ENCODE data around the gene FAM89B.

FAM89B gene

DNA sequence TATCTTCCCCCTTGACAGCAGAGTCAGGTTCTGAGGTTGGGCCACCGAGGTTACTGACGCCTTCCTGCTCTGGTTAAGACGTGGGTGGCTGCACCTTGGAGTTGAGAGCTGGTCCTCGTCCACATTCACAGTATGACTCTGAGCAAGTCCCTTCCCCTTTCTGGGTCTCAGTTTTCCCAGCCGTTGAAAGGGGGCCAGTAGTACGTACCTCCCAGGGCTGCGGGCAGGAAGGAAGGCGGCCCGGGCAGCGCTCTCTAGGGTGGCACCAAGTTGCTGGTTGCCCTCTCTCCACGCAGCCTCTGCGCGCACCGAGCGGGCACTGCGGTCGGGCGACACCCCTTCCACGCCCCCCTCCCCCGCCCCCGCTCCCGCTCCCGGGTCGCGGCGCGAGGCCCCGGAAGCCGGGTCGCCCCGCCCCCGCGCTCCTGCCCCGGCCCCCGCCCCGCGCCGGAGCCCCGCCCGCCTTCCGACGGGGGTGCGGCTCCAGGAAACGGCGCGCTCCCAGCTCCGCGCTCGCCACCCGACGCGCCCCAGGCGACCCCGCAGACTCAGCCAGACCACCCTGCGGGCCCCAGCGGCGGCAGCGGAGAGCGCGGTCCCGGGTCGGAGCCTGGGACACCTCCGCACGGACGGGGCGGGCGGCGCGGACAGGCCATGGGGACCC lies 3.4 kb downstream of the FAM89B start, which contains the start of gene EHBP1L1:
EHBP1L1 (plus strand) TSS at position 486 of the 664 bp plus-strand sequence. CDS start 250 bp downstream, outside the sequence.
- DNase-seq, result peak; percentile 78

DNA sequence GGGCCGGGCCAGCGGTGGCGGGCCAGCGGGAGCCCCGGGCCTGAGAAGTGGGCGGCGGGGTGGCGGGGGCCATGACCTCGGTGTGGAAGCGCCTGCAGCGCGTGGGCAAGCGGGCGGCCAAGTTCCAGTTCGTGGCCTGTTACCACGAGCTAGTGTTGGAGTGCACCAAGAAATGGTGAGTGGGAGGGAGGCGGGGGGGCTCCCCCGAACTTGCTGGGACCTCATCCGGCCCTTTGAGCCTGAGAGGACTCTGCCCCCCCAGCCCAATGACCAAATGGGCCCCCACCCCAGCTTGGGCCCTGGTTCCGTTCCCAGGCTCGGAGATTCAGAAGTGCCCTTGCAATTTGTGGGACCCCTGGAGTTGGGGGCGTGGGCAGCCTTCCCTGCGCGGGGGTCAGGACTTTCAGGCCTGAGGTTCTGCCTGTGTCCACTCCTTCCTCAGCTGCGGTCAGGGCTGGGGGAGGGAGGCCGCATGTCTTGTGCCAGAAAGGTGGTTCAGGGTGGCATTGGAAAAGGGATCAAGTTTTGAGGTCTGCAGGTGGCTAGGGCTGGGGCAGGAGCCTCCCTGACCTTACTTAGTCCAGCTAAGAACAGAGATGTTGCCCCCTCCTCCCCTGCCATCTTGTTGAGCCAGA lies 4.0 kb downstream of the FAM89B start:
- peak; percentile 41 for DNase-seq

DNA sequence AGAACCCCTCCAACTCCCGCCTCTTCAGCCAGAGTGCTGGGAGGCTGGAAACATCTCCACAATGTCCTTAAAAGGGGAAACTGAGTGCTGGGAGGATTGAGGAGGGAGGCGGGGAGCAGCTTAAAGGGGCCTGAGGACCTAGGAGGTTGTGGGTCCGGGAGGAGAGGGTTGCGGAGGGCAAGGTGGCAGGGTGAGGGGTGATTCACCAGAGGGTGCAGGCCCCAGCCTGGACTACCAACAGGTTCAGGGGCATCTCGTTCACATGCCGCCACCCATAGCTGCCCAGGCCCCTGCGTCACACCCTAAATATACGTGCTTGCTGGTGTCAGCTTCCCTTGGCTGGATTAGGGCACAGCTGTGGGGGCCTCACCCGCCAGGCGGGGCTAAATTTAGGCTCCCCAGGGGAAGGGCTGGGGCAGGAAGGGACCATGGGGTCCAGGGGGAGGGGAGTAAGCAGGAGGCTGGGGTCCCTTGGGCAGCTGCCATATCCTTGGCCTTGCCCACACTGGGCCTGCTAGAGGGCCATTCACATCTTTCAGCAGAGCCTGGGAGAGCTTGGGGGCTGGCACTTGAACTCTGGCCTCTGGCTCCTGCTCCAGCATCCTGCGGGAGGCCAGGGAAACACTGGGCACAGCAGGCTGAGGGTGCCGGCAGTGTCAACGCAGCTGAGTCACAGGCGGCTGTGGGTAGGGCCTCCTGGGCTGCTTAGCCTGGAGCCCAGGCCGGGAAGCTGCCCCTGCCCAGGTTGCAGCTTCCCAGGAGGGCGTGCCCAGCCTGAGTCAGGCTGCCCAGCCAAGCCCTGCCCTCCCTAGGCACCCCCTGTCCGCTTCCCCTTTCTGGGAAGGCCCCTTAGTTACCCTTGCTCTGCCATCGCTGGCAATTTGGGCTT lies 4.8 kb downstream of the FAM89B start:
- peak; percentile 65 for DNase-seq

- DNase-seq, result no peak
Observed at GRCh38 chr11:65577756-65578109, 5.4 kb downstream of the FAM89B start.

- no peak for DNase-seq
Observed at GRCh38 chr11:65578134-65578533, 5.8 kb downstream of the FAM89B start.

DNA sequence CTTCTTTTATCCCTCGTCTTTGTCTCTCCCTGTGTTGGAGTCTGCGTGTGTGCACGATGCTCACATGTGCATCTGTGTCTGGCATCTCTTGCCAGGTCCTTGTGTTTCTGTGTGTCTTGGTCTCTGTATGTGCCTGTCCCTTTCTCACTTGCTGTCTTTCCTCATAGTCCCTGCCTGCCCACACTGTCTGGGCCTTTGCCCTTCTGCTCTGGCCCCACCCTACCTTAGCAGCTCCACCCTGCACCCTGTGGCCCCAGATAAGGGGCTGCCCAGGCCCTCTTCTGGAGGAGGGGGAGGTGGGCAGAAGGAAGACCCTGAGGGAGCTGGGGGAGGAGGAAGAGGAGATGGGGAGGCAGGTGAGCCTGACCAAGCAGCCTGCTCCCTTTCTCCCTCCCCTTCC lies 6.3 kb downstream of the FAM89B start:
- DNase-seq, result no peak

GRCh38 chr11:65579291-65579690 lies 7.0 kb downstream of the FAM89B start:
- DNase-seq, result no peak

GRCh38 chr11:65580031-65580692 lies 7.8 kb downstream of the FAM89B start:
- no peak for DNase-seq

- no peak for DNase-seq
Observed at GRCh38 chr11:65580756-65581155, 8.4 kb downstream of the FAM89B start.

DNA sequence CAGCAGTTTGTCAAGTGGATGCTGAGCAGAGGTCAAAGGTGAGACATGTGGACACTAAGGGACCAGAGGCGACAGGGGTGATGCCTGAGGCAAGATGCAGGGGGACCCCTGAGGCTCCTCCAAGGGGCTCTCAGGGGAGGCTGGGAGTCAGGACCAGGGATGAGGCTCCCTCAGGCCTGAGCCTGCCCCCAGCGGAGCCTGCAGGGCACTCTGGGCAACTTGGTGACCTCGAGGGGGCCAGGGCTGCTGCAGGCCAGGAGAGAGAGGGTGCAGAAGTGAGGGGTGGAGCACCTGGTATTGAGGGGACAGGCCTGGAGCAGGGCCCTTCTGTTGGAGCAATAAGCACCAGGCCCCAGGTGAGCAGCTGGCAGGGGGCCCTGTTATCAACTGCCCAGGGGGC lies 9.6 kb downstream of the FAM89B start:
- DNase-seq, result no peak

GRCh38 chr11:65583589-65583988 lies 11.3 kb downstream of the FAM89B start:
- no peak for DNase-seq

DNA sequence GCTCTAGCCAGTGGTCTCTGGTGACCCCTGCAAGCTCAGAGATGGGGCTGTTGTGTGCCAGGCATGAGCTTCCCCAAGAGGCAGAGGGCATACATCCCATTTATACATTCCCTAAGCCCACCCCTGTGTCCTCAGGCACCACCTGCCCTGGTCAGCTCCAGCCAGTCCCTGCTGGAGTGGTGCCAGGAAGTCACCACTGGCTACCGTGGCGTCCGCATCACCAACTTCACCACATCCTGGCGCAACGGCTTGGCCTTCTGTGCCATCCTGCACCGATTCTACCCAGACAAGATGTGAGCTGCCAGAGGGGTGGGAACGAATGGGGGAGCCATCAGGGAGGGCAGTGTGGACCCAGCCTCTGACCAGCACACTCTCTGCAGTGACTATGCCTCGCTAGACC lies 11.8 kb downstream of the FAM89B start:
- no peak for DNase-seq

DNA sequence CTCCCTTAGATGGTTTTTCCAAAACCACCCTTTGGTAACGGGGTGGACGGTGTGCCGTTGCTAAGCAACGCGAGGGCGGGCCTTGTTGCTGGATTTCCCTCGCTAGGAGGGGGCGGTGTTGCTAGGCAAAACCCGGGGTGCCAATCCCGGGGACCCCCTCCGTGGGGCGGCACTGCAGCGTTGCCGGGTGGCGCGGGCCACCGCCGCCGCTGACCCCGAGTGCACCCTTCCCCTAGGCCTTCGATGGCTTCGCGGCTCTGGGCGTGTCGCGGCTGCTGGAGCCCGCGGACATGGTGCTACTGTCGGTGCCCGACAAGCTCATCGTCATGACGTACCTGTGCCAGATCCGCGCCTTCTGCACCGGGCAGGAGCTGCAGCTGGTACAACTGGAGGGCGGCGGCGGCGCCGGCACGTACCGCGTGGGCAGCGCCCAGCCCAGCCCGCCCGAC lies 12.4 kb downstream of the FAM89B start:
- no peak for DNase-seq

DNA sequence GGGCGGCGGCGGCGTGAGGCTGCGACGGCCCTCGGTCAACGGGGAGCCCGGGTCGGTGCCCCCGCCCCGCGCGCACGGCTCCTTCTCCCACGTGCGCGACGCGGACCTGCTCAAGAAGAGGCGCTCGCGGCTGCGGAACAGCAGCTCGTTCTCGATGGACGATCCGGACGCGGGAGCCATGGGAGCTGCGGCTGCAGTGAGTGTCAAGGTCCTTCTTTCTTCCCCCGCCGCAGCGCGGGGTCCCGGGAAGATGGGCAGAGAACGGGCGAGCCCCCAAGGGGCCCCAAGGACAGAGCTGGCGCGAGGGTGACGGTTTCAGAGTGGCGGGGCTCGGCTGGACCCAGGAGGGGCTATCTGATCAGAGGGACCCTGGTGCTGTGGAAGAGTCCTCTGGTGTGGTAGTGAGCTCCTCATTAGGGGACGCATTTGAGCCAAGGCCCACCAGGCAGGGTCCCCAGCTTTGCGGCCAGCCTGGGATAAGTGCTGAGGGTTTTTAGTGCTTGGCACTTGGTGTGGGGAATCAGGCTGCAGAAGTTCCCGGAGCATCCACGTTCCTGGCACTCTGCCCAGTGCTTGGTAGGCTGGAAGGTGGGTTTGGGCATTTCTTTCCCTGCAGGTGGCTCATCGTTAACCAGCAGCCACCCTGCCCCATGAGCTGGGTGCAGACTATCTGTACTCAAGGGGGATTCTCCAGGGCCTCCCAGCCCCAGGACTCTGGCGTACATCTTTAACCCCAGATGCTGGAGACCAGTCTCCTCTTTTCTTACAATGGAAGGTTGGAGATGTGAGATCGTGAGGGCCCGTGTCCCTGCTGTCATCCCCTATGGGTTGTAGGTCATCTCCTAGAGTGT lies 13.3 kb downstream of the FAM89B start:
- no peak for DNase-seq

DNA sequence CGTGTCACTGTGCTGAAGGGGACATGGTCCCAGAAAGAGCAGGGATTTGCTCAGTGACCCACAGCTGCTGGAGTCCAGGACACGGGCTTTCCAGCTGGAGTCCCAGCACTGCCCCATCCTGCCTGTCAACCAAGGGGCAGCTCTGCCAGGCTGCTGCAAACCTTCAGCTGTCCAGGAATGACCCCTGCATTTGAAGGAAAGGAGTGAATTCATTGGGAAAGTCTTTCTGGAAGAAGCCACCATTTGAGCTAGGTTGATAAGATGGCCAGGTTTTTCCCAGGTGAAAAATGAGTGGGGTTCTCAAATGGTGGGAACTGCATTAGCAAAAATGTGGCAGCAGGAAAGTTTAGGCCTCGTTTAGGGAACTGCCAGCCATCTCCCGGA lies 13.9 kb downstream of the FAM89B start:
- no peak for DNase-seq

DNA sequence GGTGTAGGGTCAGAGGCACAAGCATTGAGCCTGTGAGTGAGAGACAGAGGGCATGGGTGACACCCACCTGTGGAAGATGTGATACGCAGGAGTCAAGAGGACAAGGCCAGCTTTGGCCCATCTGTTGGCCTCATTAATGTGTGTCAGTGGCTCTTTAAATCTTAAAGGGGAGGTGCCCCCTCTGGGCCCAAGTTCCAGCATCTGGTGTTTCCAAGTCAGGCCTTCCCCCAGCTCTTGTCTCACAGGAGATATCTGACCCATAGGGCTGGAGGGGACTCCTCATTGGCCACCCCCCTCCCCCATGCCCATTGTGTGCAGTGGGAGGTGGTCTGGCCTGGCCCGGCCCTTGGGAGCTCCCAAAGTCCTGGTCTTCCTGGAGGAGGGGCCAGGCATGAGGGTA lies 14.3 kb downstream of the FAM89B start:
- DNase-seq, result no peak

- peak; percentile 85 for DNase-seq
Observed at GRCh38 chr11:65588199-65589054, 16.1 kb downstream of the FAM89B start.

- peak; percentile 47 for DNase-seq
Observed at GRCh38 chr11:65589444-65590239, 17.3 kb downstream of the FAM89B start.

DNA sequence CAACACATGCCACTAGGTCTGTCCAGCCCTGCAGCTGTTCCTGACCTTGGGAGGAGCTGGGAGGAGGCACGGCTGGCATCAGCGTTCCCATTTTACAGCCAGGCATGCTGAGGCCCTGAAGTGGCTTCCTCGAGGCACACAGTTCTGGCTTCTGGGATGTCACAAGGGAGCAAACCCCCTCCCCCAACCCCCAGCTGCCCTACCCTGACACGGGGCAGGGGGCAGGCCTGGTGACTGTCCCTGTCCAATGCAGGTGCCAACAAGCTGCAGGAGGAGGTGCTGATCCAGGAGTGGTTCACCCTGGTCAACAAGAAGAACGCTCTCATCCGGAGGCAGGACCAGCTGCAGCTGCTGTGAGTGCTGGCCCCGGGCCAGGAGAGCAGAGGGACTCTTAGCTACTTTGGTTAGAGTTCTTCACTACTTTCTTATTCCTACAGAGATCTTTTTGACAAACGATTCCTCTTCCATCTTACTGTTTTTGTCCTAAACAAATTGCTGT lies 18.0 kb downstream of the FAM89B start:
- DNase-seq, result no peak

All from activated CD4-positive, alpha-beta T cell treated with anti-CD3 and anti-CD28 coated beads for 48 hours (primary cell).